ENCODE data around the gene DHRS4L2. TPM values are rescaled to one million over a fixed set of nuclear protein-coding genes. Genes with fewer than 3 reads are reported as not detected.
"Not testable (repeated sequence)": the region's sequence is repeated elsewhere in the genome, so short reads cannot be mapped to it uniquely, and the experiment has no call there.

Gene DHRS4L2
- total and polyA plus RNA-seq, 2 of the 4 experiments (the other 2 are of a cell fraction), result 11.1 to 19.6 TPM

GRCh38 chr14:24006817-24007652, 18.3 kb downstream of the DHRS4L2 start:
- H2AK9ac ChIP-seq (replicated peaks; ENCODE audit: low read depth, low read length, poor library complexity); CTCF ChIA-PET; H3K23ac ChIP-seq (ENCODE audit: low read depth, low read length); H2BK5ac ChIP-seq (ENCODE audit: low read depth, low read length, poor library complexity, severe bottlenecking); H4K5ac ChIP-seq (ENCODE audit: low read depth, low read length); H3K9me3 ChIP-seq (ENCODE audit: control insufficient read depth, insufficient read depth, low read length); H3K18ac ChIP-seq (ENCODE audit: low read depth, low read length); H2BK20ac ChIP-seq (ENCODE audit: low read depth, low read length); H3K4me1 ChIP-seq (ENCODE audit: control insufficient read depth, insufficient read depth, low read length); H3K56ac ChIP-seq (ENCODE audit: extremely low read depth, insufficient read depth, low read length); in situ Hi-C loops (cut with MboI; ENCODE audit: low sequenced_read_pairs); H2BK120ac ChIP-seq (ENCODE audit: low read depth, low read length); H3K27me3 ChIP-seq (ENCODE audit: control insufficient read depth, insufficient read depth, low read length); H3K14ac ChIP-seq (replicated peaks; ENCODE audit: low read depth, low read length); H3K9me1 ChIP-seq (ENCODE audit: insufficient read depth, low read length); H2BK15ac ChIP-seq (ENCODE audit: low read depth, low read length); H3K79me1 ChIP-seq (ENCODE audit: low read depth in 1 of 2, low read length in 2 of 2); H3K4ac ChIP-seq (ENCODE audit: low read depth, low read length); H2AK5ac ChIP-seq (ENCODE audit: low read depth, low read length); H3K36me3 ChIP-seq (ENCODE audit: control insufficient read depth, insufficient read depth, low read length); H4K91ac ChIP-seq (ENCODE audit: insufficient read depth, low read depth, low read length); H4K20me1 ChIP-seq (ENCODE audit: insufficient read depth, low read length); POLR2A ChIA-PET (ENCODE audit: unreplicated experiment); dilution Hi-C loops (cut with HindIII; ENCODE audit: low sequenced_read_pairs, unreplicated experiment); intact Hi-C loops (cut with micrococcal nuclease); BruUV-seq (replicated peaks); DNase-seq: not testable (repeated sequence)
- ATAC-seq (ENCODE audit: low read depth), result peak; percentile 96
- peak overlapping the region; percentile 67 for H2AFZ ChIP-seq (replicated peaks; ENCODE audit: low read length, poor library complexity)
- H3K4me3 ChIP-seq (ENCODE audit: insufficient read depth, low read depth, low read length), result peak overlapping the region; percentile 49
- peak overlapping the region; percentile 56 for H3K27ac ChIP-seq (ENCODE audit: insufficient read depth, low read length)
- WGBS, 2 experiments (ENCODE audit: extremely low coverage in 2 of 2, insufficient read length in 1 of 2), result 0% methylated on average over 1 of the region's 62 CpGs; no CpG with 5 or more reads in 1 of the 2 experiments
- peak overlapping the region; percentile 77; the same call in 1 of the 2 replicates for H3K9ac ChIP-seq (ENCODE audit: low read depth, low read length)
- peak overlapping the region; percentile 63 for H3K4me2 ChIP-seq (ENCODE audit: low read depth, low read length)
- peak overlapping the region in 1 of 2 experiments; percentile 55; a peak in 1 of 4 replicates for H4K8ac ChIP-seq (ENCODE audit: low read depth in 2 of 2, low read length in 2 of 2)
